Mesothelial cell of epicardium (in vitro differentiated cells): ENCODE results near the gene C1orf185. TPM values are rescaled to one million over a fixed set of nuclear protein-coding genes. Genes with fewer than 3 reads are reported as not detected.
"Not testable (repeated sequence)": the region's sequence is repeated elsewhere in the genome, so short reads cannot be mapped to it uniquely, and the experiment has no call there.

Experiments
- DNase-seq, 2 experiments: peaks; one replicate each; pipeline ENCODE4 v3.0.0; 2021; ENCODE audit warnings: low spot score in 2 of 2; ENCODE audit not compliant: unreplicated experiment in 2 of 2
- H3K27ac Mint-ChIP-seq: 2 replicates; pipeline ENCODE4 v1.8.0; 2021; ENCODE audit warnings: mixed read lengths
- H3K27me3 Mint-ChIP-seq: 2 replicates; pipeline ENCODE4 v1.8.0; 2021; ENCODE audit warnings: low read depth, mixed read lengths
- H3K36me3 Mint-ChIP-seq: 2 replicates; pipeline ENCODE4 v1.8.0; 2021; ENCODE audit warnings: mixed read lengths
- H3K4me1 Mint-ChIP-seq: 2 replicates; pipeline ENCODE4 v1.8.0; 2021; ENCODE audit warnings: mixed read lengths
- H3K4me3 Mint-ChIP-seq: 2 replicates; pipeline ENCODE4 v1.8.0; 2021; ENCODE audit warnings: mild to moderate bottlenecking, moderate library complexity, mixed read lengths
- H3K9me3 Mint-ChIP-seq: 2 replicates; pipeline ENCODE4 v1.8.0; 2021; ENCODE audit warnings: mixed read lengths
- CTCF ChIP-seq: fragments of 200-600 bp; sonication (generic); IDR thresholded peaks from one replicate; pipeline ENCODE4 v1.5.0; 2021; ENCODE audit warnings: antibody characterized with exemption; ENCODE audit not compliant: unreplicated experiment
- total RNA-seq: library from RNA; stranded (reverse); gene quantifications from 3 replicates; pipeline ENCODE4 v1.2.1, GENCODE V29; 2021

Gene C1orf185
- total RNA-seq, 1 donor from 2014 or later = not detected

- Mint-ChIP-seq H3K4me1 (peaks cover 4% of the 10 kb centered on the region), H3K27me3 (peaks cover 35% of the 10 kb centered on the region), H3K4me3 (no peak overlapping the region), H3K36me3 (no peaks in the 10 kb centered on the region), H3K27ac (no peak overlapping the region), H3K9me3 (peaks cover 8% of the 10 kb centered on the region)
- DNase-seq = no peak
- no peak for TF ChIP-seq CTCF
These were observed 12.1 kb downstream of the C1orf185 start for GRCh38 chr1:51114137-51114536.

GRCh38 chr1:51115714-51116404 lies 13.8 kb downstream of the C1orf185 start:
- peaks cover 23% of the 10 kb centered on the region for H3K27me3 Mint-ChIP-seq
- TF ChIP-seq CTCF = no peak
- H3K27ac Mint-ChIP-seq = no peak overlapping the region
- H3K36me3 Mint-ChIP-seq = no peaks in the 10 kb centered on the region
- peaks cover 4% of the 10 kb centered on the region for H3K4me1 Mint-ChIP-seq
- no peaks in the 10 kb centered on the region for H3K9me3 Mint-ChIP-seq
- H3K4me3 Mint-ChIP-seq = no peak overlapping the region
- no peak for DNase-seq

GRCh38 chr1:51119331-51119730 lies 17.3 kb downstream of the C1orf185 start:
- Mint-ChIP-seq H3K9me3 (peaks cover 6% of the 10 kb centered on the region), H3K27ac (no peak overlapping the region), H3K36me3 (no peaks in the 10 kb centered on the region), H3K27me3 (peaks cover 30% of the 10 kb centered on the region), H3K4me1 (no peaks in the 10 kb centered on the region), H3K4me3 (no peak overlapping the region)
- TF ChIP-seq CTCF = no peak
- no peak for DNase-seq

GRCh38 chr1:51120629-51121028 lies 18.6 kb downstream of the C1orf185 start:
- no peak for DNase-seq
- H3K4me3 Mint-ChIP-seq = no peak overlapping the region
- no peaks in the 10 kb centered on the region for H3K4me1 Mint-ChIP-seq
- peaks cover 6% of the 10 kb centered on the region for H3K9me3 Mint-ChIP-seq
- peaks cover 28% of the 10 kb centered on the region for H3K27me3 Mint-ChIP-seq
- no peaks in the 10 kb centered on the region for H3K36me3 Mint-ChIP-seq
- H3K27ac Mint-ChIP-seq = no peak overlapping the region
- TF ChIP-seq CTCF = no peak

GRCh38 chr1:51127152-51127551 lies 25.1 kb downstream of the C1orf185 start:
- H3K36me3 Mint-ChIP-seq, H3K4me3 Mint-ChIP-seq, H3K4me1 Mint-ChIP-seq, DNase-seq, H3K27ac Mint-ChIP-seq: not testable (repeated sequence)
- Mint-ChIP-seq H3K27me3 (peaks cover 15% of the 10 kb centered on the region), H3K9me3 (peaks cover 14% of the 10 kb centered on the region)

- TF ChIP-seq CTCF = no peak
- peaks cover 34% of the 10 kb centered on the region for H3K9me3 Mint-ChIP-seq
- no peak overlapping the region for H3K4me3 Mint-ChIP-seq
- no peaks in the 10 kb centered on the region for H3K36me3 Mint-ChIP-seq
- H3K27ac Mint-ChIP-seq = no peak overlapping the region
- no peak for DNase-seq
- peaks cover 24% of the 10 kb centered on the region for H3K27me3 Mint-ChIP-seq
- H3K4me1 Mint-ChIP-seq = no peaks in the 10 kb centered on the region
These were observed 29.2 kb downstream of the C1orf185 start for GRCh38 chr1:51131185-51131584.
